Osteoblast (primary cell): Measurements from ENCODE around the gene NOC2L. TPM values are rescaled to one million over a fixed set of nuclear protein-coding genes. Genes with fewer than 3 reads are reported as not detected.

Experiments
- DNase-seq: peaks from one replicate; pipeline ENCODE4 v3.0.0; 2011; ENCODE audit warnings: low spot score, mixed read lengths; ENCODE audit not compliant: insufficient read length; ENCODE audit errors: missing footprints
- H2AFZ ChIP-seq: 2 replicates; pipeline ENCODE4 v1.6.0; 2011; ENCODE audit warnings: mild to moderate bottlenecking, low read length
- H3K27ac ChIP-seq: 2 replicates; pipeline ENCODE4 v1.5.1; 2011; ENCODE audit warnings: mild to moderate bottlenecking, low read depth, low read length, moderate library complexity
- H3K27me3 ChIP-seq: 2 replicates; pipeline ENCODE4 v1.6.0; 2012; ENCODE audit warnings: mild to moderate bottlenecking, control low read depth, inconsistent platforms, low read length, moderate library complexity; ENCODE audit not compliant: insufficient read depth
- H3K36me3 ChIP-seq: 2 replicates; pipeline ENCODE4 v1.5.1; 2011; ENCODE audit warnings: mild to moderate bottlenecking, low read length, control low read depth, moderate library complexity; ENCODE audit not compliant: insufficient read depth
- H3K4me1 ChIP-seq: 2 replicates; pipeline ENCODE4 v1.5.1; 2011; ENCODE audit warnings: mild to moderate bottlenecking, low read length, control low read depth, moderate library complexity; ENCODE audit not compliant: insufficient read depth
- H3K4me2 ChIP-seq: 2 replicates; pipeline ENCODE4 v1.6.0; 2011; ENCODE audit warnings: mild to moderate bottlenecking, low read length; ENCODE audit not compliant: insufficient read depth
- H3K4me3 ChIP-seq: fragments of 200-600 bp; sonication (generic); 3 replicates; pipeline ENCODE4 v1.5.1; 2012; ENCODE audit warnings: mild to moderate bottlenecking, low read length, inconsistent platforms; ENCODE audit not compliant: insufficient read depth
- H3K79me2 ChIP-seq: 2 replicates; pipeline ENCODE4 v1.6.0; 2012; ENCODE audit warnings: mild to moderate bottlenecking, low read length, control low read depth, inconsistent platforms; ENCODE audit not compliant: insufficient read depth
- H3K9me3 ChIP-seq: 2 replicates; pipeline ENCODE4 v1.5.1; 2011; ENCODE audit warnings: low read depth, low read length, control low read depth
- H4K20me1 ChIP-seq: 2 replicates; pipeline ENCODE4 v1.6.0; 2012; ENCODE audit warnings: mild to moderate bottlenecking, low read length, control low read depth; ENCODE audit not compliant: insufficient read depth
- total RNA-seq: library from RNA; depleted of rRNA; stranded (reverse); fragments of >200 nt; gene quantifications from 2 replicates; pipeline ENCODE4 v1.2.3, GENCODE V29; 2012
- TF ChIP-seq, protein P1 (sequence below): IDR thresholded peaks from 2 replicates; pipeline ENCODE4 v1.5.1; 2011; ENCODE audit warnings: mild to moderate bottlenecking, low read depth, low read length, moderate library complexity; ENCODE audit errors: extremely low read depth

Gene NOC2L
- total RNA-seq, 1 donor = 47.8 TPM

DNA sequence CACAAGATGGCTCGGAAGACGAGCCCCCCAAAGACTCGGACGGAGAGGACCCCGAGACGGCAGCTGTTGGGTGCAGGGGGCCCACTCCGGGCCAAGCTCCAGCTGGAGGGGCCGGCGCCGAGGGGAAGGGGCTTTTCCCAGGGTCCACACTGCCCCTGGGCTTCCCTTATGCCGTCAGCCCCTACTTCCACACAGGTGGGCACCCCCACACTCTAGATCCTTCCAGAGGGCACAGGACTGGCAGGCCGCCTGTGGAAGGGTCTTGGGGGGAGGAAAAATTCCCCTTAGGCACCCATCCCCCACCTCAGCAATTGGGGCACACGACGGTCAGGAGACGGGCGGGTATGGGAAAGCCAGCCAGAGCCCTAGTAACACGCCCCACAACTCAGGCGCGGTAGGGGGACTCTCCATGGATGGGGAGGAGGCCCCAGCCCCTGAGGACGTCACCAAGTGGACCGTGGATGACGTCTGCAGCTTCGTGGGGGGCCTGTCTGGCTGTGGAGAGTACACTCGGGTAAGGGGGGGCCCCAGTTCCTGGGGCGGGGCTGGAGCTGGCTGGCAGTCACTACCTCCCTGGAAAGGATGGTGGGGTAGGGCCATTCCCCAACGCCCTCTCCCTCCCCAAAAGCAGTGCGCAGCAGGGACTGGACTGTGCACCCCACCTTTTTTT lies 16.1 kb downstream of the NOC2L start:
- Histone ChIP-seq H3K4me3 (no peak overlapping the region), H3K79me2 (no peaks in the 10 kb centered on the region), H3K9me3 (no peaks in the 10 kb centered on the region), H3K36me3 (peaks cover 19% of the 10 kb centered on the region), H4K20me1 (peaks cover 5% of the 10 kb centered on the region), H3K4me2 (no peak overlapping the region), H2AFZ (no peak overlapping the region), H3K4me1 (peaks cover 28% of the 10 kb centered on the region), H3K27ac (no peak overlapping the region), H3K27me3 (no peaks in the 10 kb centered on the region)
- DNase-seq = peak; percentile 91
- TF ChIP-seq, protein P1, sequence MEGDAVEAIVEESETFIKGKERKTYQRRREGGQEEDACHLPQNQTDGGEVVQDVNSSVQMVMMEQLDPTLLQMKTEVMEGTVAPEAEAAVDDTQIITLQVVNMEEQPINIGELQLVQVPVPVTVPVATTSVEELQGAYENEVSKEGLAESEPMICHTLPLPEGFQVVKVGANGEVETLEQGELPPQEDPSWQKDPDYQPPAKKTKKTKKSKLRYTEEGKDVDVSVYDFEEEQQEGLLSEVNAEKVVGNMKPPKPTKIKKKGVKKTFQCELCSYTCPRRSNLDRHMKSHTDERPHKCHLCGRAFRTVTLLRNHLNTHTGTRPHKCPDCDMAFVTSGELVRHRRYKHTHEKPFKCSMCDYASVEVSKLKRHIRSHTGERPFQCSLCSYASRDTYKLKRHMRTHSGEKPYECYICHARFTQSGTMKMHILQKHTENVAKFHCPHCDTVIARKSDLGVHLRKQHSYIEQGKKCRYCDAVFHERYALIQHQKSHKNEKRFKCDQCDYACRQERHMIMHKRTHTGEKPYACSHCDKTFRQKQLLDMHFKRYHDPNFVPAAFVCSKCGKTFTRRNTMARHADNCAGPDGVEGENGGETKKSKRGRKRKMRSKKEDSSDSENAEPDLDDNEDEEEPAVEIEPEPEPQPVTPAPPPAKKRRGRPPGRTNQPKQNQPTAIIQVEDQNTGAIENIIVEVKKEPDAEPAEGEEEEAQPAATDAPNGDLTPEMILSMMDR = no peak

DNA sequence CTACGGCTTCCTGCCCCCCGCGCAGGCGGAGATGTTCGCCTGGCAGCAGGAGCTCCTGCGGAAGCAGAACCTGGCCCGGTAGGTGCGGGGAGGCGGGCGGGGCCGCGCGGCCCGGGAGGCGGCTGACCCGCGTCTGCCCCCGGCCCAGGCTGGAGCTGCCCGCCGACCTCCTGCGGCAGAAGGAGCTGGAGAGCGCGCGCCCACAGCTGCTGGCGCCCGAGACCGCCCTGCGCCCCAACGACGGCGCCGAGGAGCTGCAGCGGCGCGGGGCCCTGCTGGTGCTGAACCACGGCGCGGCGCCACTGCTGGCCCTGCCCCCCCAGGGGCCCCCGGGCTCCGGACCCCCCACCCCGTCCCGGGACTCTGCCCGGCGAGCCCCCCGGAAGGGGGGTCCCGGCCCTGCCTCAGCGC lies 16.6 kb downstream of the NOC2L start:
- Histone ChIP-seq H3K4me2 (no peak overlapping the region), H3K27me3 (no peaks in the 10 kb centered on the region), H3K9me3 (no peaks in the 10 kb centered on the region), H3K4me3 (no peak overlapping the region), H3K4me1 (peaks cover 28% of the 10 kb centered on the region), H4K20me1 (peaks cover 1% of the 10 kb centered on the region), H2AFZ (no peak overlapping the region), H3K27ac (no peak overlapping the region), H3K36me3 (peaks cover 14% of the 10 kb centered on the region), H3K79me2 (no peaks in the 10 kb centered on the region)
- TF ChIP-seq, protein P1 = no peak
- DNase-seq = no peak

DNA sequence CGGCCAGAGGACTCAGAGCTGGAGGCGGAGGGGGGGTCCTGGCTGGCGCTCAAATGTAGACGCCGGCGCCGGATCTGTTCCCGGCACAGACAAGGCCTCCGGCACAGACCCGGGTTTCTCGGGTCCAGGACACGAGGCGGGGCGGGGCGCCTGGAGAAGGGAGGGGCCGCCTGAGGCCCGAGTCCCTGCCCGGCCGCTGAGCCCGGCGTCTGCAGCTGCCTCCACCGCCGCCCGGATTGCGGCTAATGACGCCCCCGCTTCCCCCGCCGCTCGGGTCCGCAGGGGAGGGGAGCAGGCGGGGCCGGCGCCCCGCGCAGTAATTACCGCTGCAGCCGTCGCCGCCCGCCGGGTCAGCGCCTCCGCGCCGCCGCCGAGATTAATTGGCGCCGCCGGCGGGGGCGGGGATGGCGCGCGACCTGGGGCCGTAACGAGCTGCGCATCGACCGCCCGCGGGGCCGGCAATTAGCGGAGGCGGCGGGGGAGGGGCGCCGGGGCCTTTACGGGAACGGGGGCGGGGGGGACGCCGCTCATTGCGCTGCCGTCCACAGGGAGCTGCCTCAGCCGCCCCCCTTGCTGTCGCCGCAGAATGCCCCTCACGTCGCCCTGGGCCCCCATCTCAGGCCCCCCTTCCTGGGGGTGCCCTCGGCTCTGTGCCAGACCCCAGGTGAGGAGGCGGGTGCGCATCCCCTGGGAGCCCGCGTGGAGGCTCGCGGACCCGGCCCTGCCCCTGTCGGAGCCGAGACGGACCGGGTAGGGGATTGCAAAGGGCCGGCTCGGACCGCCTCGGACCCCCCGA lies 17.3 kb downstream of the NOC2L start:
- H4K20me1 ChIP-seq = no peaks in the 10 kb centered on the region
- H3K9me3 ChIP-seq = no peaks in the 10 kb centered on the region
- TF ChIP-seq, protein P1 = no peak
- peaks cover 28% of the 10 kb centered on the region for H3K4me1 ChIP-seq
- peak overlapping the region; percentile 71 for H3K4me2 ChIP-seq
- no peaks in the 10 kb centered on the region for H3K27me3 ChIP-seq
- H3K36me3 ChIP-seq = peaks cover 13% of the 10 kb centered on the region
- DNase-seq = peak; percentile 100
- H3K27ac ChIP-seq = no peak overlapping the region
- H3K79me2 ChIP-seq = no peaks in the 10 kb centered on the region
- no peak overlapping the region for H2AFZ ChIP-seq
- peak overlapping the region; percentile 33 for H3K4me3 ChIP-seq

DNA sequence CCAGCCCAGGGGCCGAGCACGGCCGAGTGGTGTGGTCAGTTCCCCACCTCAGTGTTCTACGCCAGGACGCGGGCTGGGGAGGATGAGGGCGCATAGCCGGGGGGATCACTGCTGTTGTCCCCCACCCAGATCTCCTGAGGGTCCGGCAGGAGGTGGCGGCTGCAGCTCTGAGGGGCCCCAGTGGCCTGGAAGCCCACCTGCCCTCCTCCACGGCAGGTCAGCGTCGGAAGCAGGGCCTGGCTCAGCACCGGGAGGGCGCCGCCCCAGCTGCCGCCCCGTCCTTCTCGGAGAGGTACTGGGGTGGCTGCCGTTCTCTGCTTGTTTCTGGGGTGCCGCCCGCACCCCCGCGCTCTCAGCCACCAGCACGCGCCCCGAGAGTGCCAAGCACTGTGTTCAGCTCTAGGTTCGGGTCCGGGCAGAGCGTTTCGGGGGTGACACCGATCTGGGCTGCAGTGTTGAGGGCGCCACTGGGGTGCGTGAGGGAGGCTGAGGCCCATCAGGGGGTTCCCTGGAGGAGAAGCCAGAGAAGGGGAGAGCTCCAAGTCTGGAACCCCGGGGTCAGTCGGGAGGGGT lies 18.0 kb downstream of the NOC2L start:
- TF ChIP-seq, protein P1 = no peak
- H3K9me3 ChIP-seq = no peaks in the 10 kb centered on the region
- peak overlapping the region; percentile 56 for H3K4me3 ChIP-seq
- H3K79me2 ChIP-seq = no peaks in the 10 kb centered on the region
- peak overlapping the region; percentile 71 for H3K4me2 ChIP-seq
- no peak overlapping the region for H2AFZ ChIP-seq
- H3K36me3 ChIP-seq = peaks cover 12% of the 10 kb centered on the region
- no peak overlapping the region for H3K27ac ChIP-seq
- H3K27me3 ChIP-seq = no peaks in the 10 kb centered on the region
- no peaks in the 10 kb centered on the region for H4K20me1 ChIP-seq
- H3K4me1 ChIP-seq = peaks cover 28% of the 10 kb centered on the region
- DNase-seq = no peak
